Neural cell (in vitro differentiated cells): Measurements from ENCODE around the gene CTRB1.

ENCODE experiments used
- CTCF ChIP-seq: fragments of 450-650 bp; IDR thresholded peaks from 2 replicates; pipeline ENCODE4 v1.5.1; 2014; ENCODE audit warnings: antibody characterized with exemption, mild to moderate bottlenecking, moderate library complexity; ENCODE audit not compliant: poor library complexity, severe bottlenecking
- EZH2 ChIP-seq: fragments of 200-600, 300-800 bp; shearing (Covaris generic), sonication (generic); IDR thresholded peaks from 2 replicates; pipeline ENCODE4 v1.6.1; 2014; ENCODE audit warnings: antibody characterized with exemption, low read length, borderline replicate concordance, mild to moderate bottlenecking; ENCODE audit not compliant: insufficient read depth, poor library complexity, severe bottlenecking
- POLR2AphosphoS5 ChIP-seq: IDR thresholded peaks from 2 replicates; pipeline ENCODE4 v1.6.1; 2012
- RAD21 ChIP-seq: fragments of 450-650 bp; conservative IDR thresholded peaks from 2 replicates; pipeline ENCODE4 v1.6.1; 2014; ENCODE audit warnings: antibody characterized with exemption, mild to moderate bottlenecking, moderate library complexity

GRCh38 chr16:75248536-75249380, 30.0 kb downstream of the CTRB1 start:
- no peak for TF ChIP-seq CTCF
- no peak for TF ChIP-seq RAD21
- no peak for TF ChIP-seq EZH2
- no peak for TF ChIP-seq POLR2AphosphoS5
